ENCODE measurements around the gene KIF16B. TPM values are rescaled to one million over a fixed set of nuclear protein-coding genes. Genes with fewer than 3 reads are reported as not detected.

Gene KIF16B
- total RNA-seq, 1 experiment from 2014 or later: 15.8 TPM

DNA sequence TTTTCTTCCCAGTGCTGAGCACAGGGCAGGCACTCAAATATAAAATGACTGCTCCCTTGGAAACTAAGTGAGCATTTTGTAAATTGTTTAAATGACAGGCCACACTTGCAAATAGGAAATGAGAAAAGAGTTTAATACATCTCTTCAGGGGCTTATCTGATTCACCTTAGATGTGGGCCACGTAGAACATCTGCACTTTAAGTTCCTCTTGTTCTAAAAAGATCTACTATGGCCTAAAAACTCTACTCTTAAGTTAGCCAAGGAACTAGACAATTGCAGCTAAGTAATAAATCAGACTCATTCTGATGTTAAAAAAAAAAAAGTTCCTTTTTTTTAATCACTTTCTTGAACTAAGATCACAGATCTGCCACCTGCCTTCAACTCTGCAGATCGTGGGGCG lies 126.3 kb downstream of the KIF16B start:
- TF ChIP-seq, protein P1, sequence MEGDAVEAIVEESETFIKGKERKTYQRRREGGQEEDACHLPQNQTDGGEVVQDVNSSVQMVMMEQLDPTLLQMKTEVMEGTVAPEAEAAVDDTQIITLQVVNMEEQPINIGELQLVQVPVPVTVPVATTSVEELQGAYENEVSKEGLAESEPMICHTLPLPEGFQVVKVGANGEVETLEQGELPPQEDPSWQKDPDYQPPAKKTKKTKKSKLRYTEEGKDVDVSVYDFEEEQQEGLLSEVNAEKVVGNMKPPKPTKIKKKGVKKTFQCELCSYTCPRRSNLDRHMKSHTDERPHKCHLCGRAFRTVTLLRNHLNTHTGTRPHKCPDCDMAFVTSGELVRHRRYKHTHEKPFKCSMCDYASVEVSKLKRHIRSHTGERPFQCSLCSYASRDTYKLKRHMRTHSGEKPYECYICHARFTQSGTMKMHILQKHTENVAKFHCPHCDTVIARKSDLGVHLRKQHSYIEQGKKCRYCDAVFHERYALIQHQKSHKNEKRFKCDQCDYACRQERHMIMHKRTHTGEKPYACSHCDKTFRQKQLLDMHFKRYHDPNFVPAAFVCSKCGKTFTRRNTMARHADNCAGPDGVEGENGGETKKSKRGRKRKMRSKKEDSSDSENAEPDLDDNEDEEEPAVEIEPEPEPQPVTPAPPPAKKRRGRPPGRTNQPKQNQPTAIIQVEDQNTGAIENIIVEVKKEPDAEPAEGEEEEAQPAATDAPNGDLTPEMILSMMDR (IDR thresholded peaks at IDR 0.05; ENCODE audit: unreplicated experiment): no peak
- no TSS peak for BruUV-seq (replicated peaks)
- Mint-ChIP-seq H3K9me3 (ENCODE audit: unreplicated experiment) (no peaks in the 10 kb centered on the region), H3K27me3 (ENCODE audit: insufficient read depth, unreplicated experiment) (no peaks in the 10 kb centered on the region), H3K4me1 (ENCODE audit: insufficient read depth, unreplicated experiment) (peaks cover 5% of the 10 kb centered on the region), H3K4me3 (ENCODE audit: unreplicated experiment) (no peak overlapping the region), H3K36me3 (ENCODE audit: insufficient read depth, unreplicated experiment) (no peaks in the 10 kb centered on the region), H3K27ac (ENCODE audit: low read depth, unreplicated experiment) (no peak overlapping the region)
- CTCF ChIA-PET: interaction anchor here (0.6 to 1.3 kb wide), 5 partner anchors 8 to 1704 kb away, joined by 3 read pairs; no protein-coding TSS in a partner anchor
- DNase-seq (ENCODE audit: unreplicated experiment): no peak
- intact Hi-C loops (cut with micrococcal nuclease): no loop called here
- POLR2A ChIA-PET: no interaction called here

DNA sequence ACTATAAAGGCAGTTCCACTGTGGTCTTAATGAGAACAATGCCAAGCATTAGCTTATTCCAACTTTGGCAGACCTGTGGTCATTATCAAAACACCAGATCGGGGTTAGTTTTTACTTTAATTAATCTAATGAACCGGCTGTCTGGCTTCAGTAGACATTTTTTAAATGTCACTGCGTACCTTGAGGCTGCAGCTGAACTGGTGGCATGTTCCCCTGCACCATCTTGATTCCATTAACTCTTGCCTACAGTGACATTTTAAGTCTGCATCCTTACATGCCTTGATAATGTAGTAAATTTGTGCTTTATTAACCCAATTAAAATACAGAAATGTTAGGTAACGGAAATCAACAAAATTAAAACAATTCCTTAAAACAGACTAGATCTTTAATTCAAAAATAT lies 127.0 kb downstream of the KIF16B start:
- DNase-seq (ENCODE audit: unreplicated experiment): no peak
- no peak overlapping the region for H3K4me3 Mint-ChIP-seq (ENCODE audit: unreplicated experiment)
- no peaks in the 10 kb centered on the region for H3K27me3 Mint-ChIP-seq (ENCODE audit: insufficient read depth, unreplicated experiment)
- intact Hi-C loops (cut with micrococcal nuclease): no loop called here
- TF ChIP-seq, protein P1 (IDR thresholded peaks at IDR 0.05; ENCODE audit: unreplicated experiment): no peak
- ChIA-PET POLR2A (interaction anchor here (0.6 kb wide), 1 partner anchor 710 kb away, joined by 3 read pairs; no protein-coding TSS in a partner anchor), CTCF (interaction anchor here (0.6 to 0.8 kb wide), 2 partner anchors 27 to 29 kb away, joined by 3 to 4 read pairs; no protein-coding TSS in a partner anchor)
- no peaks in the 10 kb centered on the region for H3K36me3 Mint-ChIP-seq (ENCODE audit: insufficient read depth, unreplicated experiment)
- BruUV-seq (replicated peaks): no TSS peak
- H3K4me1 Mint-ChIP-seq (ENCODE audit: insufficient read depth, unreplicated experiment): peaks cover 5% of the 10 kb centered on the region
- no peaks in the 10 kb centered on the region for H3K9me3 Mint-ChIP-seq (ENCODE audit: unreplicated experiment)
- no peak overlapping the region for H3K27ac Mint-ChIP-seq (ENCODE audit: low read depth, unreplicated experiment)

DNA sequence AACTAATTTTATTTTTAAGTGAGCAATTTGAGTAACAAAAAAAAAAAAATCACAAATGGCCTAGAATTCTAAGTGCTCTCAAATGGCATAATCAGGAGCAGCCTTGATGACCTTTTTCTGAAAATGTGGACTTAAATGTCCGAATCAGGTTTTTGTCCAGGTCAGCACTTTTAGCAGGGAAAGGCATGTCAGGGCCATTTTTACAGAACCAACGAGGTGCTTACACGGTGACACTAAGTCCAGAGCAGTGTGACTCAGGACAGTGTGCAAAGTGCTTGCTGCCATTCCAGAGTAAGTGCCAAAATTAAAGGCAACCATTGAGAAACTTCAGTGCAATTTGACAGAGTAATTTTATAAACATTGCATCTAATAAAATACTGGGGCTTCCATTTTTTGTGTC lies 127.8 kb downstream of the KIF16B start:
- intact Hi-C loops (cut with micrococcal nuclease): no loop called here
- BruUV-seq (replicated peaks): no TSS peak

DNA sequence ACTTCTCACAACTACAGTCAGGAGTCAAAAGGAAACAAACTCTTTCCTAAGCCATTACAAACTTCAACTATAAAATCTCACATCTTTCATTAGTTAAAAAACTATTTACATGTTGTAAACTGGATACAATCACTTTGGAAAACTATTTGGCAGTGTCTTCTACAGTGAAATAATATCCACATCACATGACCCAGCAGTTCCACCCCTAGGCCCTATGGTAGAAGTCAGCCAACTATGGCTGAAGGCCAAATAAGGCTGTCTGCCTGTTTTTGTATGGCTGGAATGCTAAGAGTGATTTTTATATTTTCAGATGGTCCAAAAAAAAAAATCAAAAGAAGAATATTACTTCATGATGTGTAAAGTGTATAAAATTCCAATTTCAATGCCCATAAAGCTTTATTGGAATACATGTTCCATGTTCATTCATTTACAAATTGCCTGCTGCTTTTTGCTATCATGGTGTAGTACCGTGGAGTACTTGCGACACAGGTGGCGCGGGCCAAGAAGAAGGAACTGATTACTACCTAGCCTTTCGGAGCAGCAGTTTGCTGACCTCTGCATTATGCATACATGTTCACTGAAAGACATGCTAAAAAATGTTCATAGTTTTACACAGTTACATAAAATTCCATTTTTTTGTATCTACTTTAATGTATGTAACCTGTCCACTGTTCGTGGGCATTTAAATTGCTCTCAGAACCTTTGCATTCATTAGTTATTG lies 129.0 kb downstream of the KIF16B start:
- CTCF ChIA-PET: interaction anchor here (0.7 to 1.1 kb wide), 3 partner anchors 10 to 384 kb away, joined by 3 to 4 read pairs (median 3); no protein-coding TSS in a partner anchor
- no TSS peak for BruUV-seq (replicated peaks)
- Mint-ChIP-seq H3K27ac (ENCODE audit: low read depth, unreplicated experiment) (no peak overlapping the region), H3K4me1 (ENCODE audit: insufficient read depth, unreplicated experiment) (peaks cover 5% of the 10 kb centered on the region), H3K27me3 (ENCODE audit: insufficient read depth, unreplicated experiment) (no peaks in the 10 kb centered on the region), H3K9me3 (ENCODE audit: unreplicated experiment) (no peaks in the 10 kb centered on the region), H3K36me3 (ENCODE audit: insufficient read depth, unreplicated experiment) (no peaks in the 10 kb centered on the region), H3K4me3 (ENCODE audit: unreplicated experiment) (no peak overlapping the region)
- DNase-seq (ENCODE audit: unreplicated experiment): peak; percentile 2
- TF ChIP-seq, protein P1 (IDR thresholded peaks at IDR 0.05; ENCODE audit: unreplicated experiment): no peak
- POLR2A ChIA-PET: no interaction called here
- intact Hi-C loops (cut with micrococcal nuclease): loop anchor here (5.0 kb wide), 1 partner anchor 128 kb away; the partner anchor contains the start of gene KIF16B

More for the DNA sequence above, 127.8 kb downstream of the KIF16B start:
- H3K27ac Mint-ChIP-seq (ENCODE audit: low read depth, unreplicated experiment): no peak overlapping the region
- POLR2A ChIA-PET: interaction anchor here (0.6 kb wide), 1 partner anchor 710 kb away, joined by 3 read pairs; no protein-coding TSS in a partner anchor
- no peaks in the 10 kb centered on the region for H3K36me3 Mint-ChIP-seq (ENCODE audit: insufficient read depth, unreplicated experiment)
- CTCF ChIA-PET: interaction anchor here (0.6 kb wide), 1 partner anchor 26 kb away, joined by 4 read pairs; no protein-coding TSS in a partner anchor
- TF ChIP-seq, protein P1 (IDR thresholded peaks at IDR 0.05; ENCODE audit: unreplicated experiment): no peak
- peaks cover 5% of the 10 kb centered on the region for H3K4me1 Mint-ChIP-seq (ENCODE audit: insufficient read depth, unreplicated experiment)
- H3K9me3 Mint-ChIP-seq (ENCODE audit: unreplicated experiment): no peaks in the 10 kb centered on the region
- no peak overlapping the region for H3K4me3 Mint-ChIP-seq (ENCODE audit: unreplicated experiment)
- no peak for DNase-seq (ENCODE audit: unreplicated experiment)
- no peaks in the 10 kb centered on the region for H3K27me3 Mint-ChIP-seq (ENCODE audit: insufficient read depth, unreplicated experiment)

All from MCF 10A (cell line).